PC-9 (cell line): ENCODE results near the gene KATNIP.

Experiments used
- CTCF ChIP-seq: fragments of 200-600 bp; sonication (generic); conservative IDR thresholded peaks from 2 replicates; pipeline ENCODE4 v1.6.1; 2017; ENCODE audit warnings: mixed run types, antibody characterized with exemption, mild to moderate bottlenecking, moderate library complexity
- EZH2 ChIP-seq: fragments of 200-600 bp; sonication (generic); IDR thresholded peaks from 2 replicates; pipeline ENCODE4 v1.8.0; 2017; ENCODE audit warnings: antibody characterized with exemption, low read depth

GRCh38 chr16:27595993-27596392 lies 46.0 kb downstream of the KATNIP start:
- TF ChIP-seq CTCF (no peak), EZH2 (no peak)
